Breast epithelium (tissue), 4 donors: Measurements from ENCODE around the gene UBTD1. TPM values are rescaled to one million over a fixed set of nuclear protein-coding genes. Genes with fewer than 3 reads are reported as not detected.

Experiments
- DNase-seq, 2 donors: peaks; one replicate each; pipeline ENCODE4 v3.0.0-alpha.2; 2019; ENCODE audit warnings: low spot score in 2 of 2
- H3K27ac ChIP-seq, 2 donors: fragments of 200-600 bp; sonication (generic) in 1 of 2; one replicate each; pipeline ENCODE4 v1.5.1; 2016 to 2019; ENCODE audit warnings: mild to moderate bottlenecking in 1 of 2
- H3K27me3 ChIP-seq, 2 donors: fragments of 200-600 bp; sonication (generic) in 1 of 2; one replicate each; pipeline versions ENCODE4 v1.5.1 to v1.6.0; 2017 to 2019; ENCODE audit warnings: control low read depth in 1 of 2, mild to moderate bottlenecking in 1 of 2
- H3K36me3 ChIP-seq: fragments of 200-600 bp; one replicate; pipeline ENCODE4 v1.5.1; 2019
- H3K4me1 ChIP-seq, 2 donors: fragments of 200-600 bp; sonication (generic); one replicate each; pipeline ENCODE4 v1.5.1; 2016 to 2019; ENCODE audit warnings: control low read depth in 1 of 2
- H3K4me3 ChIP-seq, 3 donors: fragments of 200-600 bp; sonication (generic); 1 replicate in 2 of 3; 2 replicates in 1 of 3; pipeline ENCODE4 v1.5.1; 2016 to 2019; ENCODE audit warnings: mild to moderate bottlenecking in 3 of 3, moderate library complexity in 2 of 3
- H3K9me3 ChIP-seq, 2 donors: fragments of 200-600 bp; sonication (generic) in 1 of 2; one replicate each; pipeline ENCODE4 v1.5.1; 2016 to 2019; ENCODE audit warnings: control low read depth in 1 of 2
- POLR2A ChIP-seq: fragments of 450-650 bp; IDR thresholded peaks from one replicate; pipeline ENCODE4 v1.6.1; 2016; ENCODE audit warnings: antibody characterized with exemption, mild to moderate bottlenecking, moderate library complexity
- POLR2AphosphoS5 ChIP-seq, 3 donors: sonication (generic); formaldehyde crosslinking; IDR thresholded peaks; one replicate each; pipeline ENCODE4 v1.6.1; 2017; ENCODE audit warnings: antibody characterized with exemption in 3 of 3
- intact Hi-C: fragments of 100-400 bp; cut with DNase I; formaldehyde crosslinking; loops from one replicate; pipeline ENCODE4 v1.15.1; 2023; ENCODE audit warnings: low total_unique reads
- total RNA-seq, 3 donors: library from RNA; depleted of rRNA; stranded (reverse); fragments of >200 nt; gene quantifications; one replicate each; pipeline ENCODE4 v1.1.0, GENCODE V29; 2016
- TF ChIP-seq, protein P1 (sequence below), 3 donors: fragments of 450-650 bp; IDR thresholded peaks; one replicate each; pipeline ENCODE4 v1.5.1; 2016 to 2017; ENCODE audit warnings: antibody characterized with exemption in 3 of 3, mild to moderate bottlenecking in 3 of 3, moderate library complexity in 3 of 3

UBTD1 gene
- total RNA-seq, 3 donors from 2014 or later, result 9.9 to 14.7 (median 12.4) TPM

- no peaks in the 10 kb centered on the region for H3K27me3 ChIP-seq
- intact Hi-C loops, result loop anchor here (5.0 kb wide), 1 partner anchor 167 kb away; the partner anchor contains the start of gene FRAT2
- no peak for TF ChIP-seq POLR2AphosphoS5 (IDR thresholded peaks at IDR 0.05)
- no peak for TF ChIP-seq POLR2A
- TF ChIP-seq, protein P1, sequence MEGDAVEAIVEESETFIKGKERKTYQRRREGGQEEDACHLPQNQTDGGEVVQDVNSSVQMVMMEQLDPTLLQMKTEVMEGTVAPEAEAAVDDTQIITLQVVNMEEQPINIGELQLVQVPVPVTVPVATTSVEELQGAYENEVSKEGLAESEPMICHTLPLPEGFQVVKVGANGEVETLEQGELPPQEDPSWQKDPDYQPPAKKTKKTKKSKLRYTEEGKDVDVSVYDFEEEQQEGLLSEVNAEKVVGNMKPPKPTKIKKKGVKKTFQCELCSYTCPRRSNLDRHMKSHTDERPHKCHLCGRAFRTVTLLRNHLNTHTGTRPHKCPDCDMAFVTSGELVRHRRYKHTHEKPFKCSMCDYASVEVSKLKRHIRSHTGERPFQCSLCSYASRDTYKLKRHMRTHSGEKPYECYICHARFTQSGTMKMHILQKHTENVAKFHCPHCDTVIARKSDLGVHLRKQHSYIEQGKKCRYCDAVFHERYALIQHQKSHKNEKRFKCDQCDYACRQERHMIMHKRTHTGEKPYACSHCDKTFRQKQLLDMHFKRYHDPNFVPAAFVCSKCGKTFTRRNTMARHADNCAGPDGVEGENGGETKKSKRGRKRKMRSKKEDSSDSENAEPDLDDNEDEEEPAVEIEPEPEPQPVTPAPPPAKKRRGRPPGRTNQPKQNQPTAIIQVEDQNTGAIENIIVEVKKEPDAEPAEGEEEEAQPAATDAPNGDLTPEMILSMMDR (IDR thresholded peaks at IDR 0.05), result no peak
- no peaks in the 10 kb centered on the region for H3K9me3 ChIP-seq
- DNase-seq, result peak in 1 of 2 donors; percentile 44
- peak overlapping the region; percentile 89 to 93 for H3K27ac ChIP-seq
- H3K4me1 ChIP-seq, result peaks cover 0 to 5% of the 10 kb centered on the region in 2 donors
- H3K4me3 ChIP-seq, result peak overlapping the region; percentile 80 to 98 (median 84)
- H3K36me3 ChIP-seq, result no peaks in the 10 kb centered on the region
Observed at GRCh38 chr10:97499561-97500296, 1.0 kb downstream of the UBTD1 start.

DNA sequence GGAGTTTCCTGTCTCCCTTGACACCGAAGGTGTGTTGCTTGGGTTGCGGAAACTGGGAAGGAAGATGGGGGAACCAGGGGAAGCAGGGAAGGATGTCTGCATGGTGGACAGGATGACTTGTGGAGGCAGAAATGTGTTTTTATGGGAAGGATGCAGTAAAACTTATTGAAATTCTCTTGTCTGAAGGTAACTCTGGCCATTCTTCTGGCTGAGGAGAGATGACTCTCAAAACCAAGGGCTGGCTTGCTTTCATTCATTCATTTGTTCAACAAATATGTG lies 1.5 kb downstream of the UBTD1 start:
- TF ChIP-seq, protein P1 (IDR thresholded peaks at IDR 0.05), result no peak
- TF ChIP-seq POLR2A, result no peak
- no peak for TF ChIP-seq POLR2AphosphoS5 (IDR thresholded peaks at IDR 0.05)
- H3K9me3 ChIP-seq, result no peaks in the 10 kb centered on the region
- H3K4me3 ChIP-seq, result peak overlapping the region; percentile 80 to 98 (median 84)
- no peaks in the 10 kb centered on the region for H3K36me3 ChIP-seq
- peak overlapping the region; percentile 89 to 93 for H3K27ac ChIP-seq
- DNase-seq, result no peak
- no peaks in the 10 kb centered on the region for H3K27me3 ChIP-seq
- H3K4me1 ChIP-seq, result peaks cover 0 to 5% of the 10 kb centered on the region in 2 donors
- intact Hi-C loops, result no loop called here

GRCh38 chr10:97502916-97503315 lies 4.2 kb downstream of the UBTD1 start:
- no peaks in the 10 kb centered on the region for H3K27me3 ChIP-seq
- no peak for DNase-seq
- no peak overlapping the region for H3K27ac ChIP-seq
- peaks cover 0 to 5% of the 10 kb centered on the region in 2 donors for H3K4me1 ChIP-seq
- intact Hi-C loops, result no loop called here
- H3K4me3 ChIP-seq, result no peak overlapping the region
- no peaks in the 10 kb centered on the region for H3K9me3 ChIP-seq
- TF ChIP-seq, protein P1 (IDR thresholded peaks at IDR 0.05), result no peak
- TF ChIP-seq POLR2AphosphoS5 (IDR thresholded peaks at IDR 0.05) (no peak), POLR2A (no peak)
- H3K36me3 ChIP-seq, result no peaks in the 10 kb centered on the region

GRCh38 chr10:97503406-97503805 lies 4.7 kb downstream of the UBTD1 start:
- no peak for DNase-seq
- H3K4me1 ChIP-seq, result peaks cover 0 to 5% of the 10 kb centered on the region in 2 donors
- no peak overlapping the region for H3K4me3 ChIP-seq
- H3K36me3 ChIP-seq, result no peaks in the 10 kb centered on the region
- TF ChIP-seq POLR2AphosphoS5 (IDR thresholded peaks at IDR 0.05), result no peak
- TF ChIP-seq POLR2A, result no peak
- TF ChIP-seq, protein P1 (IDR thresholded peaks at IDR 0.05), result no peak
- H3K9me3 ChIP-seq, result no peaks in the 10 kb centered on the region
- intact Hi-C loops, result no loop called here
- H3K27ac ChIP-seq, result no peak overlapping the region
- H3K27me3 ChIP-seq, result no peaks in the 10 kb centered on the region

DNA sequence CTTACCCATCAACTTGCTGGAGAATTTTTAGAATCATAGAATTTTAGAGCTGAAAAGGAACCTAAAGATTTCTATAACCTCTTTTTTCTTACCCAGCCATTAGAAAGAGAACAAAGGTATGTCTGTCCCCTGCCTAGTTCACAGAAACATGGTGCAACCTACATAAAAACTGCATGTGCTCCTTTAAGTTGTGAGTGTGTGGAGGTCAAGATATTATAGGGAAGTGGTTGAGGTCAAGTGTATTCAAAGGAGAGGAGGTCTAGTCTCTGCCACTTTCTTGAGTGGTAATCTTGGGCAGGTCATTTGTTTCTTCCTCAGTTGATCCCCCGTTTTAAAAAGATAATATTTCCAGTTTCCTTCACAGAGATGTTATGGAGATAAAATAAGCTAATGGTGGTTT lies 6.4 kb downstream of the UBTD1 start:
- TF ChIP-seq POLR2AphosphoS5 (IDR thresholded peaks at IDR 0.05) (no peak), POLR2A (no peak)
- TF ChIP-seq, protein P1 (IDR thresholded peaks at IDR 0.05), result no peak
- peaks cover 0 to 2% of the 10 kb centered on the region in 2 donors for H3K4me1 ChIP-seq
- no peak overlapping the region for H3K27ac ChIP-seq
- no peaks in the 10 kb centered on the region for H3K9me3 ChIP-seq
- H3K27me3 ChIP-seq, result no peaks in the 10 kb centered on the region
- no peak for DNase-seq
- H3K4me3 ChIP-seq, result no peak overlapping the region
- H3K36me3 ChIP-seq, result no peaks in the 10 kb centered on the region
- intact Hi-C loops, result no loop called here
